ENCODE data around the gene CARHSP1. TPM values are rescaled to one million over a fixed set of nuclear protein-coding genes. Genes with fewer than 3 reads are reported as not detected.
"Not testable (repeated sequence)": the region's sequence is repeated elsewhere in the genome, so short reads cannot be mapped to it uniquely, and the experiment has no call there.

Gene CARHSP1
- total and polyA plus RNA-seq, 2 of the 4 experiments (the other 2 are of a cell fraction): 121 to 138 TPM

GRCh38 chr16:8868416-8869211, at the start of gene CARHSP1 (continued):
- TF ChIP-seq CTCF (conservative IDR thresholded peaks at IDR 0.05; ENCODE audit: low read depth, low read length) (no peak), SMC3 (IDR thresholded peaks at IDR 0.05; ENCODE audit: low read depth, low read length) (no peak)

DNA sequence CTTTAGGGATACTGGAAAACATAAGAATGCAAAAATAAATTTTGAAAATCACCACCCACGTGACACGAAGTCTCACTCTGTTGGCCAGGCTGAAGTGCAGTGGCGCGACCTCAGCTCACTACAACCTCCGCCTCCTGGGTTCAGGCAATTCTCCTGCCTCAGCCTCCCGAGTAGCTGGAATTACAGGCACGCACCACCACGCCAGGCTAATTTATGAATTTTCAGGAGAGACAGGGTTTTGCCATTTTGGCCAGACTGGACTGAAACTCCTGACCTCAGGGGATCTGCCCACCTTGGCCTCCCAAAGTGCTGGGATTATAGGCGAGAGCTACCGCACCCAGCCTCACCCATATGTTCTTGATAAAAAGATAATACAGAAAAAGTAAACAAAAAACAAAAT, 48.5 kb upstream of the CARHSP1 start:
- H3K27me3 ChIP-seq (ENCODE audit: control insufficient read depth, insufficient read depth, low read length); H2AFZ ChIP-seq (replicated peaks; ENCODE audit: low read length, poor library complexity); CTCF ChIA-PET; H3K18ac ChIP-seq (ENCODE audit: low read depth, low read length); H2BK5ac ChIP-seq (ENCODE audit: low read depth, low read length, poor library complexity, severe bottlenecking); H3K4me2 ChIP-seq (ENCODE audit: low read depth, low read length); H3K4me3 ChIP-seq (ENCODE audit: insufficient read depth, low read depth, low read length); H3K4ac ChIP-seq (ENCODE audit: low read depth, low read length); ATAC-seq (ENCODE audit: low read depth); H3K9me1 ChIP-seq (ENCODE audit: insufficient read depth, low read length); H3K23ac ChIP-seq (ENCODE audit: low read depth, low read length); H4K5ac ChIP-seq (ENCODE audit: low read depth, low read length); H3K27ac ChIP-seq (ENCODE audit: insufficient read depth, low read length); H2AK5ac ChIP-seq (ENCODE audit: low read depth, low read length); BruUV-seq (replicated peaks); H2BK20ac ChIP-seq (ENCODE audit: low read depth, low read length); H3K9ac ChIP-seq (ENCODE audit: low read depth, low read length); DNase-seq; H2AK9ac ChIP-seq (replicated peaks; ENCODE audit: low read depth, low read length, poor library complexity); H3K56ac ChIP-seq (ENCODE audit: extremely low read depth, insufficient read depth, low read length); H4K91ac ChIP-seq (ENCODE audit: insufficient read depth, low read depth, low read length); H2BK15ac ChIP-seq (ENCODE audit: low read depth, low read length); H3K14ac ChIP-seq (replicated peaks; ENCODE audit: low read depth, low read length); dilution Hi-C loops (cut with HindIII; ENCODE audit: low sequenced_read_pairs, unreplicated experiment); H3K4me1 ChIP-seq (ENCODE audit: control insufficient read depth, insufficient read depth, low read length); H3K9me3 ChIP-seq (ENCODE audit: control insufficient read depth, insufficient read depth, low read length); POLR2A ChIA-PET (ENCODE audit: unreplicated experiment); in situ Hi-C loops (cut with MboI; ENCODE audit: low sequenced_read_pairs); H2BK120ac ChIP-seq (ENCODE audit: low read depth, low read length); H4K8ac ChIP-seq (ENCODE audit: low read depth in 2 of 2, low read length in 2 of 2); intact Hi-C loops (cut with micrococcal nuclease): not testable (repeated sequence)
- Histone ChIP-seq H3K36me3 (ENCODE audit: control insufficient read depth, insufficient read depth, low read length) (peaks cover 53% of the 10 kb centered on the region), H3K79me1 (ENCODE audit: low read depth in 1 of 2, low read length in 2 of 2) (peaks cover 32 to 37% of the 10 kb centered on the region in 2 experiments), H4K20me1 (ENCODE audit: insufficient read depth, low read length) (peaks cover 21% of the 10 kb centered on the region)
- 96% methylated on average over 4 of the region's 10 CpGs; no CpG with 5 or more reads in 1 of the 2 experiments for WGBS, 2 experiments (ENCODE audit: extremely low coverage in 2 of 2, insufficient read length in 1 of 2)
